WERI-Rb-1 (cell line): ENCODE measurements around the gene CCL19.

Experiments used
- DNase-seq: peaks from one replicate; pipeline ENCODE4 v3.0.0-alpha.2; 2020
- H3K27ac ChIP-seq: fragments of 250-450 bp; sonication (Bioruptor Pico); 2 replicates; pipeline ENCODE4 v1.5.1; 2020; ENCODE audit warnings: mild to moderate bottlenecking, moderate library complexity
- H3K27me3 ChIP-seq: fragments of 250-450 bp; sonication (Bioruptor Pico); 2 replicates; pipeline ENCODE4 v1.5.1; 2021; ENCODE audit warnings: mild to moderate bottlenecking, low read depth, moderate library complexity; ENCODE audit not compliant: insufficient read depth, severe bottlenecking
- H3K36me3 ChIP-seq: fragments of 250-450 bp; sonication (Bioruptor Pico); 2 replicates; pipeline ENCODE4 v1.5.1; 2020; ENCODE audit warnings: mild to moderate bottlenecking, moderate library complexity
- H3K4me3 ChIP-seq: 2 replicates; pipeline ENCODE4 v1.5.1; 2011; ENCODE audit warnings: low read depth, mild to moderate bottlenecking, control low read depth, low read length
- H3K9me3 ChIP-seq: fragments of 250-450 bp; sonication (Bioruptor Pico); 2 replicates; pipeline ENCODE4 v1.5.1; 2021; ENCODE audit warnings: mild to moderate bottlenecking, moderate library complexity; ENCODE audit not compliant: severe bottlenecking
- TF ChIP-seq, protein P1 (sequence below): IDR thresholded peaks from 2 replicates; pipeline ENCODE4 v1.5.1; 2011; ENCODE audit warnings: low read depth, mild to moderate bottlenecking, control low read depth, inconsistent platforms, low read length

The CCL19 gene

DNA sequence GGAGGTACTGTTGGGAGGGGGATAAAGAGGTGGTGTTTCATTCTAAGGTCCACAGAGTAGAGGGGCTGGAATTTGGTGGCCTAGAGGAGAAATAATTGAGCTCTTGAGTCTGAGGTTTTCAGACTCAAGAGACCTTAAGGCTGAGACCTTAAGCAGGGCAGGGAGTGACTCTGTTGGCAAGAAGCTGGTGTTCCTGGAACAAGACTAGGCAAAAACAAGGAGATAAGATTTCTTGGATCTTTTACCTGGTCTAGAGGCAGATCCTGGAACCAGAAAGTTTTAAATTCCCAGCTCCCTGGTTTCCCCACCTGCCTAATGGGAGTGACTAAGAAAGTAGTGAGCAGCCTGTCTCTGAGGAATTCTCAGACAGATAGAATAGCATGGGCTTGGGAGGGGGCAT, 22.9 kb upstream of the CCL19 start:
- Histone ChIP-seq H3K27me3 (no peaks in the 10 kb centered on the region), H3K27ac (no peak overlapping the region), H3K9me3 (no peaks in the 10 kb centered on the region), H3K4me3 (no peak overlapping the region), H3K36me3 (no peaks in the 10 kb centered on the region)
- DNase-seq: no peak
- TF ChIP-seq, protein P1, sequence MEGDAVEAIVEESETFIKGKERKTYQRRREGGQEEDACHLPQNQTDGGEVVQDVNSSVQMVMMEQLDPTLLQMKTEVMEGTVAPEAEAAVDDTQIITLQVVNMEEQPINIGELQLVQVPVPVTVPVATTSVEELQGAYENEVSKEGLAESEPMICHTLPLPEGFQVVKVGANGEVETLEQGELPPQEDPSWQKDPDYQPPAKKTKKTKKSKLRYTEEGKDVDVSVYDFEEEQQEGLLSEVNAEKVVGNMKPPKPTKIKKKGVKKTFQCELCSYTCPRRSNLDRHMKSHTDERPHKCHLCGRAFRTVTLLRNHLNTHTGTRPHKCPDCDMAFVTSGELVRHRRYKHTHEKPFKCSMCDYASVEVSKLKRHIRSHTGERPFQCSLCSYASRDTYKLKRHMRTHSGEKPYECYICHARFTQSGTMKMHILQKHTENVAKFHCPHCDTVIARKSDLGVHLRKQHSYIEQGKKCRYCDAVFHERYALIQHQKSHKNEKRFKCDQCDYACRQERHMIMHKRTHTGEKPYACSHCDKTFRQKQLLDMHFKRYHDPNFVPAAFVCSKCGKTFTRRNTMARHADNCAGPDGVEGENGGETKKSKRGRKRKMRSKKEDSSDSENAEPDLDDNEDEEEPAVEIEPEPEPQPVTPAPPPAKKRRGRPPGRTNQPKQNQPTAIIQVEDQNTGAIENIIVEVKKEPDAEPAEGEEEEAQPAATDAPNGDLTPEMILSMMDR: no peak

DNA sequence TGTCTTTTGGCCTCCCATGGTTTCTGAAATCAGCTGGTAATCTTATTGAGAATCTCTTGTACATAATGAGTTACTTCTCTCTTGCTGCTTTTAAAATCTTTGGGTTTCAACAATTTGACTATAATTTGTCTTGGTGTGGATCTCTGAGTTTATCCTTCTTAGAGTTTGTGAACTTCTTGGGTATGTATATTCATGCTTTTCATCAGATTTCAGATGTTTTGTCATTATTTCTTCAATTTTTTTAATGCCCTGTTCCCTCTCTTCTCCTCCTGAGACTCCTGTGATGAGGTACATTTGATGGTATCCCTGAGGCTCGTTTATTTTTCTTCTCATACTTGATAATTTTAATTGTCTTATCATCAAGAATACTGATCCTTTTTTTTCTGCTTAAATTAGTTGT, 21.1 kb upstream of the CCL19 start:
- no peaks in the 10 kb centered on the region for H3K36me3 ChIP-seq
- no peak overlapping the region for H3K4me3 ChIP-seq
- no peaks in the 10 kb centered on the region for H3K27me3 ChIP-seq
- H3K27ac ChIP-seq: no peak overlapping the region
- TF ChIP-seq, protein P1: no peak
- H3K9me3 ChIP-seq: no peaks in the 10 kb centered on the region
- DNase-seq: no peak

DNA sequence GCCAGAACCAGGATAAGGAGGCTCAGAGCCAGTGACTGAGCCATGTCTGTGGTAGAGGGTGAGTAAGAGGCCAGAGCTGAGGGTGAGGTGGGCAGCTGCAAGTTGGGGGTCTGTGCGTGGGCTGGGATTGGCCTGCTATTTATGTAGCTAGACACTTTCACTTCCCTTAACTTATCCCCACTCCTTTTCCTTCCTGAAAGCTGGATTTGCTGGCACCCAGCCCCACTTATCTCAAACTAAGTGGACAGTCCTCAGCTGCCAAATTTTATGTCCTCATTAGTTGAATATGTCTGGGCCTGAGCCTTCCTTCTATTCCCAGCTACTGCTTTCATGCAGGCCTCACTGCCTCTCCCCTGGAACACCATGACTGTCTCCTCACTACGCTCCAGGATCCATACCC, 18.9 kb upstream of the CCL19 start, which contains the start of gene CCL21:
TSS of gene CCL21 (minus strand) at position 114 of the 400 bp plus-strand sequence. CDS start at position 44, 70 bp downstream.
- Histone ChIP-seq H3K27me3 (no peaks in the 10 kb centered on the region), H3K36me3 (no peaks in the 10 kb centered on the region), H3K27ac (no peak within 1 kb of the TSS), H3K9me3 (no peaks in the 10 kb centered on the region), H3K4me3 (no peak within 1 kb of the TSS)
- DNase-seq: no peak
- TF ChIP-seq, protein P1: no peak

DNA sequence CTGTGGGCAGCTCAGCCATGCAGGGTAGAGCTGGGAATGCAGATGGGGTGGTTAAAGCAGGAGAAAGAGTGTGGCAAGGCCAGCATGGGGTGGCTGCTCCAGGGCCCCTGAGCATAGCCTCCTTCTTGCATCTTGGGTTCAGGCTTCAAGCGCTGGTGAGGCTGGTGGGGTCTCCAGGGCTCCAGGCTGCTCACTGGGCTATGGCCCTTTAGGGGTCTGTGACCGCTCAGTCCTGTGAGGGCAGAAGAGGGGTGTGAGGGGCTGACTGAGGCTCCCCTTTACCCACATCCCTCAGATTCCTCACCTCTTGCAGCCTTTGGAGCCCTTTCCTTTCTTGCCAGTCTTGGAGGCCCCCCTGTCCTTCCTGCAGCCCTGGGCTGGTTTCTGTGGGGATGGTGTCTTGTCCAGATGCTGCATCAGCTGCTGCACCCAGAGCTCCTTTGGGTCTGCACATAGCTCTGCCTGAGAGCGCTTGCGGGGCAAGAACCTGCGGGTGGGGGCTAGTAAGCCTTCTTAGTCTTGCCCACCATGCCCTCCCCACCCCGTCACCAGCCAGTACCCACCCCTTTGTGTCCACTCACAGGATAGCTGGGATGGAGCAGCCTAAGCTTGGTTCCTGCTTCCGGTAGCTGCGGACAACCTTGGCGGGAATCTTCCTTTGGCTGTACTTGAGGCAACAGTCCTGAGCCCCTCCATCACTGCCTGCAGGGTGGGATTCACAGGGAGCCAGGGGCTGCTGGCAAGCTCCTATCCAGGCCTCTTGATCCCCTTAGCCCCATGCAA, 18.3 kb upstream of the CCL19 start:
- H3K27me3 ChIP-seq: no peaks in the 10 kb centered on the region
- TF ChIP-seq, protein P1: no peak
- no peaks in the 10 kb centered on the region for H3K9me3 ChIP-seq
- no peaks in the 10 kb centered on the region for H3K36me3 ChIP-seq
- no peak overlapping the region for H3K4me3 ChIP-seq
- H3K27ac ChIP-seq: no peak overlapping the region
- DNase-seq: no peak

DNA sequence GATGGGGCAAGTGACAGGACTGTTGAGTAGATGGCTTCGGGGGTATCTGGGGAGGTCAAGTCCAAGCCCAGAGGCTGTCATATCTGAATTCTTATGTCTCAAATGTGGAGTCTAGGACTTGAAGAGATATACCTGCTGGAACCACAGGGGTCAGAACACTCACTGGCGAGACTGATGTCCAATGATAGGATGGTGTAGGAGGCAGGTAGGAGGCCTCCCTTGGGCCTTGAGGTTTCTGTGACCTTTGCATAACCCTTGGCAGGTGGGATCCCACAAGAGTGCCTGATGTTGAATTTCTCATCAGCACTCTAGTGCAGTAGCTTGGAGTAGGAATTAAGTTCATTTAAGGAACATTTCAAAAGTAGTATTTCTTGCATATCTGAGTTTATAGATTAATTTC, 16.1 kb upstream of the CCL19 start:
- Histone ChIP-seq H3K36me3 (no peaks in the 10 kb centered on the region), H3K4me3 (no peak overlapping the region), H3K27ac (no peak overlapping the region), H3K27me3 (no peaks in the 10 kb centered on the region), H3K9me3 (no peaks in the 10 kb centered on the region)
- TF ChIP-seq, protein P1: no peak
- DNase-seq: no peak
